OCI-LY3 (cell line): Measurements from ENCODE around the gene SIRT2.

Experiments
- H2AFZ ChIP-seq: fragments of 200-600, 300-600 bp; shearing (Covaris generic); 2 replicates; pipeline ENCODE4 v1.6.0; 2014; ENCODE audit warnings: antibody characterized with exemption, low read depth, low read length
- H3K27ac ChIP-seq: fragments of 200-600, 300-600 bp; sonication (generic); 2 replicates; pipeline ENCODE4 v1.5.1; 2014; ENCODE audit warnings: mild to moderate bottlenecking, low read length, moderate library complexity, mixed read lengths
- H3K27me3 ChIP-seq: fragments of 200-600, 300-600 bp; sonication (generic); 2 replicates; pipeline ENCODE4 v1.6.1; 2014; ENCODE audit warnings: low read depth, low read length, mixed read lengths
- H3K36me3 ChIP-seq: fragments of 200-600, 300-600 bp; sonication (generic); replicated peaks from 2 replicates; pipeline ENCODE3; 2014; ENCODE audit warnings: low read depth, low read length, mixed read lengths
- H3K4me1 ChIP-seq: fragments of 300-600, 200-600 bp; sonication (generic); 2 replicates; pipeline ENCODE4 v1.6.1; 2014; ENCODE audit warnings: low read length, mixed read lengths
- H3K4me2 ChIP-seq: fragments of 200-600, 300-600 bp; sonication (generic); 2 replicates; pipeline ENCODE4 v1.6.1; 2014; ENCODE audit warnings: low read length, mixed read lengths
- H3K4me3 ChIP-seq: fragments of 300-600, 200-600 bp; sonication (generic); 2 replicates; pipeline ENCODE4 v1.5.1; 2014; ENCODE audit warnings: antibody characterized with exemption, mild to moderate bottlenecking, low read length, moderate library complexity
- H3K79me2 ChIP-seq: fragments of 300-600, 200-600 bp; shearing (Covaris generic); 2 replicates; pipeline ENCODE4 v1.6.1; 2014; ENCODE audit warnings: mild to moderate bottlenecking, low read length, mixed read lengths
- H3K9ac ChIP-seq: fragments of 300-600, 200-600 bp; shearing (Covaris generic); 2 replicates; pipeline ENCODE4 v1.6.0; 2014; ENCODE audit warnings: mild to moderate bottlenecking, low read length, moderate library complexity
- H3K9me3 ChIP-seq: fragments of 200-600, 300-600 bp; shearing (Covaris generic); 2 replicates; pipeline ENCODE4 v1.6.1; 2014; ENCODE audit warnings: low read length, mixed read lengths; ENCODE audit not compliant: insufficient read depth
- H4K20me1 ChIP-seq: fragments of 200-600, 300-600 bp; sonication (generic); 2 replicates; pipeline ENCODE4 v1.6.1; 2016; ENCODE audit warnings: low read length, mixed read lengths; ENCODE audit not compliant: insufficient read depth
- EZH2phosphoT487 ChIP-seq: fragments of 200-600 bp; shearing (Covaris generic); IDR thresholded peaks from 2 replicates; pipeline ENCODE4 v1.6.1; 2018; ENCODE audit warnings: antibody characterized with exemption, mixed run types, low read depth
- TF ChIP-seq, protein P1 (sequence below): fragments of 200-600, 300-600 bp; sonication (generic); IDR thresholded peaks from 2 replicates; pipeline ENCODE4 v1.5.1; 2014; ENCODE audit warnings: antibody characterized with exemption, low read length, low read depth

Gene SIRT2

DNA sequence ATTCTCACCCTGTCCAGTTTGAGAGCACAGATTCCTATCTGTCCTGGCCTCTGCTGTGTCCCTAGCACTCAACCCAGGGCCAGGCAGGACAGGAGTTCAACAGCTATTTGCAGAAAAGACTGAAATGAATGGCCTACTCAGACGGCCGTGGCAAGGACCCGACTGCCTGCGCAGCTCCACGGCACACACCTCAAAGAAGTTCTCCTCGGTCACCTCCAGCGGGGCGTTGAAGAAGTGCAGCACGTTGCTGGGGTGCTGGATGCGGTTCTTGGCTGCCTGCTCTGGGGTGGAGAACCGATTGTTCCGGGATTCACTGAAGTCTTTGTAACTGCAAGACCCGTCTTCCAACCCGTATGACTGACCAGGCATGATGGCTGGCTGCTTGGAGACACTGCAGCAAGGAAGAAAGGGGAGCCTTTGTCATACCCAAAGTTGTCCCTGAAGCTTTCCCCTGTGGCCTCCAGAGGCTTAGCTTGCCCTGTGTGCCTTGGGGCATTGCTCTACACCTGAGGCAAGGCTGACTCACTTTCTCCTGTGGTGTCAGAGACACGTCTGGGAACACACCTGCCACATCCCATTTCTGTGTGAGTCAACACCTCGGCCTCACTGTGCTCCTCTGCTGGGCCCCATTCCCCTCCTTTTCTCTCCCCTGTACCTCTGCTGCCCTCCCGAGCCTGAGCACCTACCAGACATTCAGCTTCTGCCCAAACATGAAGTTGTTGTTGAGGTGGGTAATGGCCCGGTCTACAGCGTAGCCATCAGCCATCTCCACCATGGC, 61.0 kb downstream of the SIRT2 start:
- H3K36me3 ChIP-seq = peaks cover 75% of the 10 kb centered on the region
- H3K27ac ChIP-seq = no peak overlapping the region
- no peaks in the 10 kb centered on the region for H3K9me3 ChIP-seq
- H3K4me3 ChIP-seq = no peak overlapping the region
- TF ChIP-seq, protein P1, sequence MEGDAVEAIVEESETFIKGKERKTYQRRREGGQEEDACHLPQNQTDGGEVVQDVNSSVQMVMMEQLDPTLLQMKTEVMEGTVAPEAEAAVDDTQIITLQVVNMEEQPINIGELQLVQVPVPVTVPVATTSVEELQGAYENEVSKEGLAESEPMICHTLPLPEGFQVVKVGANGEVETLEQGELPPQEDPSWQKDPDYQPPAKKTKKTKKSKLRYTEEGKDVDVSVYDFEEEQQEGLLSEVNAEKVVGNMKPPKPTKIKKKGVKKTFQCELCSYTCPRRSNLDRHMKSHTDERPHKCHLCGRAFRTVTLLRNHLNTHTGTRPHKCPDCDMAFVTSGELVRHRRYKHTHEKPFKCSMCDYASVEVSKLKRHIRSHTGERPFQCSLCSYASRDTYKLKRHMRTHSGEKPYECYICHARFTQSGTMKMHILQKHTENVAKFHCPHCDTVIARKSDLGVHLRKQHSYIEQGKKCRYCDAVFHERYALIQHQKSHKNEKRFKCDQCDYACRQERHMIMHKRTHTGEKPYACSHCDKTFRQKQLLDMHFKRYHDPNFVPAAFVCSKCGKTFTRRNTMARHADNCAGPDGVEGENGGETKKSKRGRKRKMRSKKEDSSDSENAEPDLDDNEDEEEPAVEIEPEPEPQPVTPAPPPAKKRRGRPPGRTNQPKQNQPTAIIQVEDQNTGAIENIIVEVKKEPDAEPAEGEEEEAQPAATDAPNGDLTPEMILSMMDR = no peak
- TF ChIP-seq EZH2phosphoT487 = no peak
- H2AFZ ChIP-seq = no peak overlapping the region
- no peak overlapping the region for H3K4me2 ChIP-seq
- peaks cover 27% of the 10 kb centered on the region for H3K79me2 ChIP-seq
- peaks cover 47% of the 10 kb centered on the region for H4K20me1 ChIP-seq
- H3K27me3 ChIP-seq = no peaks in the 10 kb centered on the region
- no peaks in the 10 kb centered on the region for H3K4me1 ChIP-seq
- no peak overlapping the region for H3K9ac ChIP-seq

DNA sequence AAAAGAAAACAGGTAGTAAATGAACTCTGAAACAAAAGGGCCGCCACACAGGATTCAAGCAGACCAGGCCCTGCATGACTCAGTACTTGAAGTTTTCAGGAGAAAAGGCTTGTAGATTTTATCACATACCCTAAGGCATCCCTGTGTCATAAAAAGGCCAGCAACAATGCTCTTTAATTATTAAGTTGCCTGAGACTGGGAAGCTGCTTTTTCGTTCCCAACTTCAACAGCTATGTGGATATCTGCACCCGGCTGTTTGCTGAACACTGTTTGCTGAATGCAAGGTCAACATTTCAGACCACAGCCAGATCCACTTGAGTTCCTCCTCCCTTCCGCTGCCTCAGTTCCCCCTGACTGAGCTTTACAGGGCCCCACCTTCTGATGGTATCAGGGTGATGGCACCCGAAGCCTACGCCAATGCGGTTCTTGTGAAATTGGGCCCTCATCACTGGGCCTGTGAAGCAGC, 61.7 kb downstream of the SIRT2 start:
- Histone ChIP-seq H3K27me3 (no peaks in the 10 kb centered on the region), H3K79me2 (peaks cover 20% of the 10 kb centered on the region), H3K36me3 (peaks cover 68% of the 10 kb centered on the region), H3K9me3 (no peaks in the 10 kb centered on the region), H2AFZ (no peak overlapping the region), H3K4me2 (no peak overlapping the region), H3K4me3 (no peak overlapping the region), H3K9ac (no peak overlapping the region), H3K4me1 (no peaks in the 10 kb centered on the region), H4K20me1 (peaks cover 40% of the 10 kb centered on the region), H3K27ac (no peak overlapping the region)
- TF ChIP-seq EZH2phosphoT487 = no peak
- TF ChIP-seq, protein P1 = no peak

DNA sequence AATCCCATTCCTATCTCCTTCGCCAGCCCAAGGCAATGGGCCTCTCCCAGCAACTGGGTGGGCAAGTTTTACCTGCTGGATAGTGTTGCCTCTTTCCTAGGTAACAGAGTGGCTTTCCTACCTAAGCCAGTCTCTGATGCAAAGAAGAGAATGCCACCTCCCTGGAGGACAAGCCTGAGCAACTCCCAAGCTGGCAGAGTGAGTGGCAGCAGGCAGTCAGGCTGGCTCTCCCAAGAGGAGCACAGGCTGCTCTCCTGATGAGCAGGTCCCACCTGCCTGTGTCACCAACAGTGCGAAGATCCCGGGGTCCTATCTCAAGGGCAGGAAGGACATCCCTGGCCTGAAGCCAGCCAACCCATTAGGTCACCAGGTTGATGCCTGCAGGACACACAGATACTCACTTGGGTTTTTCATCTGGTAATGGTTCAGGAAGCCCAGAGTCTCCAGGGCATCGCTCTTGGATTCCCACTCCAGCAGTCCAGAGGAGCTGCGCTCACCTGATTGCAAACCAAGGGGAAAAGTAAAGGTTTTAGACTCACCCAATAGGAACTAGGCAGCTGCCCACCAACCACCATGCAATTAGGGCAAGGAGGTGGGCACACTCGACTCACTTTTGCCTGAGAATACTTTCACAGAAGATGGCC, 62.3 kb downstream of the SIRT2 start:
- H3K79me2 ChIP-seq = peaks cover 14% of the 10 kb centered on the region
- peaks cover 4% of the 10 kb centered on the region; the same call in 1 of the 2 replicates for H3K4me1 ChIP-seq
- H3K4me2 ChIP-seq = no peak overlapping the region
- H3K27ac ChIP-seq = no peak overlapping the region
- TF ChIP-seq, protein P1 = no peak
- TF ChIP-seq EZH2phosphoT487 = no peak
- peaks cover 62% of the 10 kb centered on the region for H3K36me3 ChIP-seq
- H4K20me1 ChIP-seq = peaks cover 34% of the 10 kb centered on the region
- H3K9me3 ChIP-seq = no peaks in the 10 kb centered on the region
- no peak overlapping the region for H2AFZ ChIP-seq
- H3K27me3 ChIP-seq = no peaks in the 10 kb centered on the region
- no peak overlapping the region for H3K4me3 ChIP-seq
- H3K9ac ChIP-seq = no peak overlapping the region

DNA sequence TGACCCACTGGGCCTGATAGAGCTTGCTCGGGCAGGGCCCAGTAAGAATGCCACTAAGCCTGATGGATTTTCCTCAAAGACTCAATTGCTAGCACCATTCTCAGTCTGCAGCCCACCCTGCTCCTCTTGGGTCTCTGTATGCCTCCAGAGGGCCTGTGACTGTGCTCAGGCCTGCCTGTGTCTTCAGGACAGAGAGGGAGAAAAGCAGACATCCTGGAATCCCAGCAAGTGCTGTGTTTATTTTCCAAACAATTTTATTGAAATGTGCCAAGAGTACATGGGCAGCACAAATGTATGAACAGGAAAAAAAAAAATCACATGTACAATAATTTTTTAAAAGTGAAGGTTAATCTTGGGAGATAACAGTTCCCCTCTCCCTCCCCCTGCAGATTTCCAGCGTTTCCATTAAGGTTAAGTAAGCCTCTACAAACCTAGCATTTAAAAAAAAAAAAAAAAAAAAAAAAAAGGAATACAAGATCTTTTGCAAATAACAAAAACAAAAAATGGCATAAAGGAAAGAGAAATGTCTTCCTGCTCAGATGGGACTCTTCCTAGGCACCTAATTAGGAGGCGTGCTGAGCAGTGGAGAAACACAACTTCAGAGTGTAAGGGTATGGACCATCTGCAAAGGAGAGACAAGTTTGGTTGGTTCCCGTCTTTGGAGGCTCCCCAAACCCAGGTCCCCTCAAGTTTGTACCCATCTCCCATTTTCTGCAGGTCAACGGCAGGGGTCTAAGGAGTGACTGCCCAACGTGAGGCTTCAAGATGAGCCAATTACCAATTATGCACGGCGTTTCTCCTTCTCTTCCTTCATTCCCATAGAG, 63.0 kb downstream of the SIRT2 start:
- Histone ChIP-seq H3K9me3 (no peaks in the 10 kb centered on the region), H3K36me3 (peaks cover 55% of the 10 kb centered on the region), H3K4me1 (peaks cover 5% of the 10 kb centered on the region; the same call in 1 of the 2 replicates), H3K27ac (no peak overlapping the region), H3K9ac (no peak overlapping the region), H2AFZ (no peak overlapping the region), H3K79me2 (peaks cover 9% of the 10 kb centered on the region), H4K20me1 (peaks cover 27% of the 10 kb centered on the region), H3K4me3 (no peak overlapping the region), H3K27me3 (no peaks in the 10 kb centered on the region), H3K4me2 (no peak overlapping the region)
- TF ChIP-seq EZH2phosphoT487 = no peak
- TF ChIP-seq, protein P1 = no peak
